LoVo (cell line): ENCODE results near the gene KRTAP4-8.
"Not testable (repeated sequence)": the region's sequence is repeated elsewhere in the genome, so short reads cannot be mapped to it uniquely, and the experiment has no call there.

Experiments used
- DNase-seq: peaks from one replicate; pipeline ENCODE4 v3.0.0-alpha.2; 2016; ENCODE audit warnings: low spot score

Gene KRTAP4-8

DNA sequence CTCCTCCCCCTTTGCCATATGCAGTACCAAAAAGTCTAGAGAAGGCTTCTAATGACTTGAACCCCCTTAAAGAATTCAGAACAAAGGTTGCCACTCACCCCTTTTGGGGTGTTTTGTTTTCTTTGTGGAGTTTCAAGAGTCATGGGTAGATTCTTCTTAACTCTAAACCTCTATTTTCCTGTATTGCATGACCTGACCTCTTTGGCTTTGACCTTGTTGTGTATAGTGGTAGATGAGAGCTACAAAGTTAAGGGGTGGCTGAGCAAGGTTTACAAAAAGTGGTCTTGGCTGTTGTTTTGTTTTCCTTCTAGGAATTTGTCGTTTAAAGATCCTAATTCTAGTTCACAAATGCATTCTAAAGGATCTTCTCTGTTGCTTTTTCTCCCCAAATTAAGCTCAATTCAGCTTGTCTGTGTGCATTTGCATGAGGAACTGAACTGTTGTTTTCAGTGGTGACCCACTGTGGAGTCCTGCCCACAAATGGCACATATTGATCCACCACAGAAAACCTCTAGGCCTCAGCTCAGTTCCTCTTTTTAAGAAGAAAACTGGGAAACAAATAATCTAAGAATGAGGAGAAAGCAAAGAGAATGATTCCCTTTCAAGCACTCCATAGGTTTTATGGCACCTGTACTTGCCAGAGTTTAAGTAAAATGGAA is 10.9 kb upstream of the KRTAP4-8 start:
- DNase-seq = not testable (repeated sequence)

DNA sequence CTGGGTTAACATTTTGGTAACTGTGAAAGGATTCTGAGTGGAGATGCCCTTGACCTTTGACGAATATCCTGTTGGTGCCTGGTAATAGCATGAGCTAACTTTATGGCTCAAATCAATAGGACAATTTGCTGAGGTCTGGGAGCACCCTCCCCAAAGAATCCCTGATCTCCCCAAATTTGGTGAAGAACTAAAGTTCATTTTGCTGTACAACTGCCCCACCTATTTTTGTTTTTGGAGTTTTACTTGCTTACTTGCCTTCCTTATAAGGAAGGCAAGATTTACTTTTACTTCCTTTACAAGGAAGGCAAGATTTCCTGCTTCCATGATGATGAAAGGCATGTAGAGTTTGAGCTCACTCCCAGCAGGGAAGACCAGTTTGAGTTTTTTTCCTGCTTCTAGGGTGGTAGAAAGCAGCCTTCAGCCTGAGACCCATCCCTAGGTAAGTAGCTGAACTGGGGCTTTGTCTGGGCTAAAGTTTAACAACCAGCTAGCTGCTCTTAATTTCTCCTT is 10.1 kb upstream of the KRTAP4-8 start:
- DNase-seq = no peak

DNA sequence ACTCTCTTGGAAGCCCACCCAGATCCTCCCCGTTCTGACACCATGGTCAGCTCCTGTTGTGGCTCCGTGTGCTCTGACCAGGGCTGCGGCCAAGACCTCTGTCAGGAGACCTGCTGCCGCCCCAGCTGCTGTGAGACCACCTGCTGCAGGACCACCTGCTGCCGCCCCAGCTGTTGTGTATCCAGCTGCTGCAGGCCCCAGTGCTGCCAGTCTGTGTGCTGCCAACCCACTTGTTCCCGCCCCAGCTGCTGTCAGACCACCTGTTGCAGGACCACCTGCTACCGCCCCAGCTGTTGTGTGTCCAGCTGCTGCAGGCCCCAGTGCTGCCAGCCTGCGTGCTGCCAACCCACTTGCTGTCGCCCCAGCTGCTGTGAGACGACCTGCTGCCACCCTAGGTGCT is 7.4 kb upstream of the KRTAP4-8 start, which contains the start of gene KRTAP4-9:
Gene KRTAP4-9 (plus strand): TSS at position 43 of the 400 bp plus-strand sequence. CDS start 0 bp downstream, at position 43.
- not testable (repeated sequence) for DNase-seq

DNA sequence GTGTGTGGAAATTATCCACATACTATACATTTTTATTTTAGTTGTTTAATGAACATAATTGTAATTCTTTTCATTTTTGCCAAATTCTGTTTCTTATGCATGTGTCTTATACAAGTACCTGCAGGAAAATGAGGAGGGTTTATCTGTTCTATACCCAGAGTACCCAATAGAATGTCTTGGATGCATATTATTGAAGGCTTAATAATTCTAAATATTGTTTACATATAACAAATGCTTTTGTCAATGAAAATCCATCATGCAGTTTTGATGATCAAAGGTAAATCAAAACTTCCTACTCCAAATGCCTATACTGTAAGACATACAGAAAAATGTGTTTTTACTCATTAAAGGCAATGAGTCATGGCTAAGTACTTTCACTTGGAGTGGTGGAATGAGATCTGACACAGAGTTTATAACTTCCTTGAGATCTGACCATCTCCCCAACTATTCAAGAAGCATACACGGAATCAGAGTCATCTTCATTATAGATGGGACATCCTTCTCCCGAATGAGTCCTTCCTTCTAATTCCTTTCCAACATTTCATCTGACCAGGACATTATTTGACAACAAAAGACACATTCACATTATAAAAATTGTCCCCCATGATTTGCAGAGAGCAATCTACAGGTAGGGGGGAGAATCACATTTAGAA is 6.6 kb upstream of the KRTAP4-8 start:
- not testable (repeated sequence) for DNase-seq

DNA sequence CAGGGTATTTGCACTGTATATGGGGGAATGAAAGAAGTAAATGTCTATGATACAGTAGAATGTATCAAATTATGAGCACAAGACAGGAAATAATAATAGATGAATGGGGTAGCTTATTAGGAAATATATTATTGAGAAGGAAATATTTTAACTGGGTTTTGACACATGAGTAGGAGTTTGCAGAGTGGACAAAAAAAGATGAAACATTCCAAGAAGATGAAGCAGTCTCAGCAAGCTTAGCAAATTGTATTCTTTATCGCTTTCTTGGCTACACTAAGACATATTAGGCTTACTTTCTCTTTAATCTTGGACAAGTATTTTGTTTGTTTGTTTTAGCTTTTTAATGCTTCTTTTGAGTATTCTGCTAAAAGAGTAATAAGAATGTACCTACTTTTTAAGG is 6.0 kb upstream of the KRTAP4-8 start:
- no peak for DNase-seq

DNA sequence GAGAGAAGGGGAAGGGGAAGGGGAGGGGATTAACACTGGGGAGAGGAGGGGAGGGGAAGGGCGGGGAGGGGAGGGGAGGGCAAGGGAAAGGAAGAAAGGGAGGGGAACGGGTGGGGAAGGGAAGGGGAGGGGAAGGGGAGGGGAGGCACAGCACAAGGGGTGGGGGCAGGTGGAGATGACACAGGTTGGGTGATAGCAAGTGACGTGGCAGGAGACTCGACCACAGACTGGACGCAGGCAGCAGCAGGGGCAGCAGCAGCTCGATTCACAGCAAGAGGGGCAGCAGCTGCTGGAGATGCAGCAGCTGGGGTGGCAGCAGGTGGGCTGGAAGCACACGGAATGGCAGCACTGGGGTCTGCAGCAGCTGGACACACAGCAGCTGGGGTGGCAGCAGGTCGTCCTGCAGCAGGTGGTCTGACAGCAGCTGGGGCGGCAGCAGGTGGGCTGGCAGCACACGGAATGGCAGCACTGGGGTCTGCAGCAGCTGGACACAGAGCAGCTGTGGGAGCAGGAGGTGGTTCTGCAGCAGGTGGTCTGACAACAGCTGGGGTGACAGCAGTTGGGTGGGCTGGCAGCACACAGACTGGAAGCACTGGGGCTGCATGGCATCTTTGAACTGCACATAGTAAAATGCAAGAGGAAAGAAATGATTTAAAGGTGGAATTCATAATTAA is 3.8 kb upstream of the KRTAP4-8 start, which contains the start of gene KRTAP4-16:
Gene KRTAP4-16 (minus strand): TSS at position 624 of the 674 bp plus-strand sequence. CDS start 0 bp downstream, at position 624.
- no peak for DNase-seq

DNA sequence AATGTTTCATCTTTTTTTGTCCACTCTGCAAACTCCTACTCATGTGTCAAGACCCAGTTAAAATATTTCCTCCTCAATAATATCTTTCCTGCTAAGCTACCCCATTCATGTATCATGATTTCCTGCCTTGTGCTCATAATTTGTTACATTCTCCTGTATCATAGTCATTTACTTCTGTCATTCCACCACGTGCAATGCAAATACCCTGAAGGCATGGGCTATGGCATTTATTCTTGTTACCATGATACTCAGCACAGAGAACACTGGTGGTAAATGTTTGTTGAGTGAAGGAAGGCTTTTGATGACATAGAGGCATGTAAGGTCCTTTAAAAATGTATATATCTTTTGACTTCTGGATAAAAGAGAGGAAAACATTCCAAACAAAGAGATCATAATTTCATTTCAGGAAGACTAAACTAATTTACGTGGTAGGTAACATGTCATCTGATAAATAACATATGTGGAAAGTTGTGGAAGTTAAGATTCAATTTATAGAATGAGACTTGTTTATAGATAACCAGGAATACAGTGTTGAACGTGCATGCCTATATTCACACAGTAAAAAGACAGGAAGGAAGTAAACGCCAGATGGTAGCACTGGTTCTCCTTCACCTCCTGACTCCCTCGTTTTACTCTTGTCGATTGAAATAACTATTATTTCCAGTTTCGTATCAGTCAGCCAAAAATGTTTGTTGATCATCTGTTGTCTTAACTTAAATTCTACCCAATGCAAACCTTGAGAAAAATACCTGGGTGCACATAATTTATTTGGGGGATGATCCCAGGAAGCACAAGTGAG is 1.9 kb upstream of the KRTAP4-8 start:
- DNase-seq = not testable (repeated sequence)

DNA sequence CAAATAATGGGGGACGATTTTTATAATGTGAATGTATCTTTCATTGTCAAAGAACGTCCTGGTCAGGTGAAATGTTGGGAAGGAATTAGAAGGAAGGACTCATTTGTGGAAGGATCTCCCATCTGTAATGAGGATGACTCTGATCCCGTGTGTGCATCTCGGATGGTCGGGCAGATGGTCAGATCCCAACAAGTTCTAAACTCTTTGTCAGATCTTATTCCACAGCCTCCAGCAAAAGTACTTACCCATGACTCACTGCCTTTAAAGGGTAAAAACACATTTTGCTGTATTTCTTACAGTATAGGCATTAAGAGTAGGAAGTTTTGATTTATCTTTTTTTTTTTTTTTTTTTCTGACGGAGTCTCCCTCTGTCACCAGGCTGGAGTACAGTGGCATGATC is 539 bp upstream of the KRTAP4-8 start:
- no peak for DNase-seq

DNA sequence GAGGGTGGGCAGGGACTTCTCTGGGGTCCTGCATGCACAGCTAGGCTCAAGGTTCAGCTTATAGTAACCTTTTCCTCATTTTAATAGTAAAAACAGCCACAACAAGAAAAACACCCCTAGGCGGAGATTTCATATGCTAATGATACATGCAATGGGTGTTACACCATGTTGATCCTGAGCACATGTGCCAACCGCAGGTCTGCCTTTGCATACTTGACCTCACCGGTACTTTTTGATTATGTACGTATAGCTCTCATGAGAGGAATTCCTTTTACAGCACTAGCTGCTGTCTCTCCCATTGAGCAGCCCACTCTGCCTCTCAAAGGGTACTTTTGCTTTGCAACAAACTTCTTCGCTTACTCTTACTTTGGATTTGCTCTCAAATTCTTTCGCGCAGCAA is 1.9 kb downstream of the KRTAP4-8 start:
- no peak for DNase-seq

DNA sequence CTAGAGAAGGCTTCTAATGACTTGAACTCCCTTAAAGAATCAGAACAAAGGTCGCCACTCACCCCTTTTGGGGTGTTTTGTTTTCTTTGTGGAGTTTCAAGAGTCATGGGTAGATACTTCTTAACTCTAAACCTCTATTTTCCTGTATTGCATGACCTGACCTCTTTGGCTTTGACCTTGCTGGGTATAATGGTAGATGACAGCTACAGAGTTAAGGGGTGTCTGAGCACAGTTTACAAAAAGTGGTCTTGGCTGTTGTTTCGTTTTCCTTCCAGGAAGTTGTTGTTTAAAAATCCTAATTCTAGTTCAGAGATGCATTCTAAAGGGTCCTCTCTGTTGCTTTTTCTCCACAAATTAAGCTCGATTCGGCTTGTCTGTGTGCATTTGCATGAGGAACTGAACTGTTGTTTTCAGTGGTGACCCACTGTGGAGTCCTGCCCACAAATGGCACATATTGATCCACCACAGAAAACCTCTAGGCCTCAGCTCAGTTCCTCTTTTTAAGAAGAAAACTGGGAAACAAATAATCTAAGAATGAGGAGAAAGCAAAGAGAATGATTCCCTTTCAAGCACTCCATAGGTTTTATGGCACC is 9.1 kb downstream of the KRTAP4-8 start:
- DNase-seq = not testable (repeated sequence)

DNA sequence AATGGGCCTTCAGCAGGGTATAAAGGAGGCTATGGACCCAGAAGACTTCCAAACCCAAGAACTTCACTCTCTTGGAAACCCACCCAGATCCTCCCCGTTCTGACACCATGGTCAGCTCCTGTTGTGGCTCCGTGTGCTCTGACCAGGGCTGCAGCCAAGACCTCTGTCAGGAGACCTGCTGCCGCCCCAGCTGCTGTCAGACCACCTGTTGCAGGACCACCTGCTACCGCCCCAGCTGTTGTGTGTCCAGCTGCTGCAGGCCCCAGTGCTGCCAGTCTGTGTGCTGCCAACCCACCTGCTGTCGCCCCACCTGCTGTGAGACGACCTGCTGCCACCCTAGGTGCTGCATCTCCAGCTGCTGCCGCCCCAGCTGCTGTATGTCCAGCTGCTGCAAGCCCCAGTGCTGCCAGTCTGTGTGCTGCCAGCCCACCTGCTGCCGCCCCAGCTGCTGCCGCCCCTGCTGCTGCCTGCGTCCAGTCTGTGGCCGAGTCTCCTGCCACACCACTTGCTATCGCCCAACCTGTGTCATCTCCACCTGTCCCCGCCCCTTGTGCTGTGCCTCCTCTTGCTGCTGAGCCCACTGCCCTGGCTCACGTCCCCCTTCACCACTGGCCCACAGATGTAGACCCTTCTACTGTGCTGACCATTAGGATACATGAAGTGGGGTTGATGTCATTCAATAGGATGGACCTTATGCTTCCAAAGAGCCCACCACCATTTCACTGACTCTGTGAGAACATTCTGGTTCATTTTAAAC is 13.7 kb downstream of the KRTAP4-8 start, which contains the start of gene KRTAP4-7:
Gene KRTAP4-7 (plus strand): TSS at position 51 of the 757 bp plus-strand sequence. CDS start 57 bp downstream, at position 108.
- not testable (repeated sequence) for DNase-seq

DNA sequence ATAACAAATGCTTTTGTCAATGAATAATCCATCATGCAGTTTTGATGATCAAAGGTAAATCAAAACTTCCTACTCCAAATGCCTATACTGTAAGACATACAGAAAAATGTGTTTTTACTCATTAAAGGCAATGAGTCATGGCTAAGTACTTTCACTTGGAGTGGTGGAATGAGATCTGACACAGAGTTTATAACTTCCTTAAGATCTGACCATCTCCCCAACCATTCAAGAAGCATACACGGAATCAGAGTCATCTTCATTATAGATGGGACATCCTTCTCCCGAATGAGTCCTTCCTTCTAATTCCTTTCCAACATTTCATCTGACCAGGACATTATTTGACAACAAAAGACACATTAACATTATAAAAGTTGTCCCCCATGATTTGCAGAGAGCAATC is 14.5 kb downstream of the KRTAP4-8 start:
- DNase-seq = not testable (repeated sequence)

DNA sequence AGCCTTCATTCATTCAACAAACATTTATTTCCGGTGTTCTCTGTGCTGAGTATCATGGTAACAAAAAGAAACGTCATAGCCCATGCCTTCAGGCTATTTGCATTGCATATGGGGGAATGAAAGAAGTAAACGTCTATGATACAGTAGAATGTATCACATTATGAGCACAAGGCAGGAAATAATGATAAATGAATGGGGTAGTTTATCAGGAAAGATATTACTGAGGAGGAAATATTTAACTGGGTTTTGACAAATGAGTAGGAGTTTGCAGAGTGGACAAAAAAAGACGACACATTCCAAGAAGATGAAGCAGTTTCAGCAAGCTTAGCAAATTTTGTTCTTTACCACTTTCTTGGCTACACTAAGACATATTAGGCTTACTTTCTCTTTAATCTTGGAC is 15.3 kb downstream of the KRTAP4-8 start:
- DNase-seq = no peak

DNA sequence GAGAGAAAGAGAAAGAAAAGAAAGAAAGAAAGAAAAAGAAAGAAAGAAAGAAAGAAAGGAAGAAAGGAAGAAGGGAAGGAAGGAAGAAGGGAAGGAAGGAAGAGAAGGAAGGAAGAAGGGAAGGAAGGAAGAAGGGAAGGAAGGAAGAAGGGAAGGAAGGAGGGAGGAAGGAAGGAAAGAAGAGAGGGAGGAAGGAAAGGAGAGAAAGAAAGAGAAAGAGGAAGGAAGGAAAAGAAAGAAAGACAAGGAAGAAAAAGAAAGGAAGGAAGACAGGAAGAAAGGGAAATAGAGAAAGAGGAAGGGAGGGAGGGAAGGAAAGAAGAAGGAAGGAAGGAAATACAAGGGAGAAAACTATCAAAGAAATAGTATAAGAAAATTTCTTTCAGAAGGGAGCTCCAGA is 21.2 kb downstream of the KRTAP4-8 start:
- DNase-seq = no peak

DNA sequence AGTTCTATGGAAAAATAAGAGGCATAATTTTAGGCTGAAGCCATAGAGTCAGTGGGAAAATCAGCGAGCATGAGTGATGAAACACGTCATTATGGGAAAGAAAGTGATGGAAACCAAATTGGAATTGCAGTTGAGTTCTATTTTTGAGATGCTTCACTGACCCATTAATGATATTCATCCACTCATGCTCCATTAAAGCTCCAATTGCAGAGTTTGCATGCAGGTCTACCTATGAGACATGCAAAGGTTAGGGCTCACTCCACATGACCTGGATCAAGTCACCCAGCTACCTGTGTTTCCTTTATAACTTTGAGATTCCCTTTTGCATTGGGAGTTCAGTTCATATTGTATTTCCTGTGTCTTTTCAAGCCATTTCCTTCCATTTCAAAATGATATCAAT is 24.3 kb downstream of the KRTAP4-8 start:
- no peak for DNase-seq

DNA sequence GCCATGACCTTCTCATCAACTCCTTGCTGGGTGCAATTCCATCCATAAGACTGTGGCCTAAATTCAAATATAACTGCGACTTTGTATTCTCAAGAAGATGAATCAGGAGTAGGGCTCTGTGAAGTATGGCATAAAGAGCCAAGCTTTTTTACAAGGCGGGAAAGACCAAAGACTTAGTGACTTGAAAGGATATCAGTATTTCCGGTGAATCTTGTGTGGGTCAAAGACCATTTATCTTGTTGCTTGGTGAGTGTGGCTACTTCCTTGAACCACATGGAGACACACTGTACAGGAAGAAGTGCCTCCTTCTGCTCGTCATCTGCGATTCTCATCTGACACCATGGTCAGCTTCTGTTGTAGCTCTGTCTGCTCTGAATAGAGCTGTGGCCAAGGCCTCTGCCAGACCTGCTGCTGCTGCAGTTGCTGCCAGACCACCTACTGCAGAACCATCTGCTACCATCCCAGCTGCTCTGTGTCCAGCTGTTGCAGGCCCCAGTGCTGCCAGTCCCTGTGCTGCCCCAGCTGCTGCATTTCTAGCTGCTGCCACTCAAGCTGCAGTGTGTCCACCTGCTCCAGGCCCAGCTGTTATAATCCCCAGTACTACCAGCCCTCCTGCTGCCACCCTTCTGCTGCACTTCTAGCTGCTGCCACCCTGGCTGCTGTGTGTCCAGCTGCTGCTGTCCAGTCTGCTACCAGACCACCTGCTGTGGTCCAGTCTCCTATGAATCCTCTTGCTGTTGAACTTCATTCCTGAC is 26.2 kb downstream of the KRTAP4-8 start:
- no peak for DNase-seq

DNA sequence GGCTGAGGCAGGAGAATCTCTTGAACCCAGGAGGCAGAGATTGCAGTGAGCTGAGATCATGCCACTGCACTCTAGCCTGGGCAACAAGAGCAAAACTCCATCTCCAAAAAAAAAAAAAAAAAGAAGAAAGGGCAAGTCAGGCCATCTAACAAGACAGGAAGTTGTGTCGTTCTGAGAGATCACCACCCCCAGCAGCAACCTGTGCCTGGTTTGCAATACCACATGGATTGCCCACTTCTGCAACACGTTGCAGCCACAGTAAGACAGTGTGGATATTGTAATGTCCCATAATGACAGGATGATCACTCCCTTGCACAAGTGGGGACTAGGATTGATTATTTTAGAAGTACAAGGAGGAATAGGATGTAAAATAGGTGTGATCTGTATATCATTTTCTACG is 28.9 kb downstream of the KRTAP4-8 start:
- DNase-seq = no peak

DNA sequence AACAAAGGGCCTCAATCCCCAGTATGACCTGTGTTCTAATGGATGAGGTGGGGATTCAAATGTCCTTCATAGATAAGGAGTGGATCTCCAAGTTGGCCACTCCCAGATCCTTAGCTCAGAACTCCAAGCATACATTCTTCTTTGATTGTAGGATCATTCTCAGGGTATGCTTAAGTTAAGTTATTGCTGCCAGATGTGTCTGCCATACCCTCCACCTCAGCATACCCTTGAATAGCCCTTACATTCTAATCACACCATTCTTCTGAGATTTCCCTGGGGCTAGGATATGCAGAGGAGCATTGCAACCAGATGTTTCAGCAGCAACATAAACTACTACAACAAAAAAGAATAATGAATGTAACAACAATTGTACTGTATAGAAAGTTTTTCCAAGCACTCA is 30.7 kb downstream of the KRTAP4-8 start:
- no peak for DNase-seq

DNA sequence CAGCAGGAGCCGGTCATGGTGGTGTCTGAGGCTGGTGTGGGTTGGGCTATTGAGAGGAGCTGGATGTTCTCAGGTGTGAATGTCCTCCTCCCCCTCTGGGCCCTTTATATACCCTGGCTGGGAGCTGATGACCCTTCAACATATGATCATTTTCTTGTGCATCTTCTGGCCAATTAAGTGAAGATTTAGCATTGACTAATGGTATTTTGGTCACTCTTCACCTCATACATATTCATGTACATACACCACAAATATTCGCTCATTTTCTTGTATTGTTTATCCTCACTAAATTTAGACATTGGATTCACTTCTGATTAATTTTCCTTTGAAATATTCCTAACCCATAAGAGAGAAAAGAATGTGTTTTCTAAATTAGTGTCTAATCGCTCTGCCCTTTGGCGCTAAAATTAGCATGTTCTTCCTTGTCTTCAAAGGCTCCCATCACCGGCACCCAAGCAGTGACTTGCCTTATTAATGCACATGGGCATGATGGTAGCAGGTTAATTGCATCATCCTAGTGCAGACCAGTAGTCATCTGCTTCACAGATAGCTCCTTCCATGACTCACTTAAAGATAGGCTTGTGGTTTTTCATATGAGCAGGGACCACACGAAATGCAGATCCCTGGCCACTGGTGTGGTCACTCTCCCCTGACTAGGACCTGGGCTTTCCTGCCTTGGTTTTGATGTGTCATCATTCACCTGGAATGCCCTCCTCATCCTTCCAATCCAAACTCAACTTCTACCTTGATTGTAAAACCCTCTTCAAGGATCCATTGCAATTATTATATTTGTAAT is 31.9 kb downstream of the KRTAP4-8 start, which contains the start of gene KRTAP2-4:
Gene KRTAP2-4 (minus strand): TSS at position 51 of the 796 bp plus-strand sequence. CDS start 34 bp downstream, at position 17.
- DNase-seq = peak; percentile 43
